HepG2 (cell line): ENCODE measurements around the gene L3MBTL1. TPM values are rescaled to one million over a fixed set of nuclear protein-coding genes. Genes with fewer than 3 reads are reported as not detected.

ENCODE experiments used
- ARID3A ChIP-seq: IDR thresholded peaks from 2 replicates; pipeline ENCODE4 v1.6.1; 2012; ENCODE audit warnings: low read depth, low read length, improper control_type of control experiment
- ARNT2 ChIP-seq: sonication (generic); formaldehyde crosslinking; IDR thresholded peaks from 2 replicates; pipeline ENCODE4 v1.8.0; 2022; ENCODE audit warnings: mild to moderate bottlenecking, low read depth, missing genetic modification reagents, moderate library complexity
- CREB1 ChIP-seq, 2 experiments: fragments of 450-650 bp in 1 of 2; IDR thresholded peaks; 2 replicates each; pipeline ENCODE4 v1.6.1; 2016 to 2017; ENCODE audit warnings: control low read depth in 1 of 2, mild to moderate bottlenecking in 1 of 2, missing compliant biosample characterization in 1 of 2, missing genetic modification characterization in 1 of 2
- FLYWCH1 ChIP-seq: sonication (generic); formaldehyde crosslinking; IDR thresholded peaks from 2 replicates; pipeline ENCODE4 v1.8.1; 2023; ENCODE audit warnings: mild to moderate bottlenecking, missing genetic modification reagents
- HDAC6 ChIP-seq: fragments of 200-600 bp; sonication (generic); IDR thresholded peaks from 2 replicates; pipeline ENCODE4 v1.7.0; 2017; ENCODE audit warnings: mild to moderate bottlenecking, antibody characterized with exemption, low read length, low read depth
- KAT7 ChIP-seq: IDR thresholded peaks from 2 replicates; pipeline ENCODE4 v1.6.1; 2018; ENCODE audit warnings: borderline replicate concordance, missing compliant biosample characterization
- KMT2A ChIP-seq: sonication (generic); formaldehyde crosslinking; IDR thresholded peaks from 2 replicates; pipeline ENCODE4 v1.4.0; 2020; ENCODE audit warnings: missing genetic modification reagents
- MNT ChIP-seq: fragments of 450-650 bp; IDR thresholded peaks from 2 replicates; pipeline ENCODE4 v1.6.1; 2016
- NBN ChIP-seq: fragments of 450-650 bp; conservative IDR thresholded peaks from 2 replicates; pipeline ENCODE4 v1.6.1; 2017
- RBFOX2 ChIP-seq: fragments of 200-400 bp; formaldehyde crosslinking; IDR thresholded peaks from 2 replicates; pipeline ENCODE4 v1.6.1; 2017; ENCODE audit warnings: low read depth, mild to moderate bottlenecking, low read length
- RORA ChIP-seq: sonication (generic); formaldehyde crosslinking; IDR thresholded peaks from 2 replicates; pipeline ENCODE4 v1.5.0; 2020; ENCODE audit warnings: mild to moderate bottlenecking, missing genetic modification reagents, moderate library complexity
- TOPORS ChIP-seq: sonication (generic); formaldehyde crosslinking; IDR thresholded peaks from 2 replicates; pipeline ENCODE4 v1.8.0; 2023; ENCODE audit warnings: mild to moderate bottlenecking, missing genetic modification reagents
- ZBTB43 ChIP-seq: sonication (generic); formaldehyde crosslinking; conservative IDR thresholded peaks from 2 replicates; pipeline ENCODE4 v1.4.0; 2020; ENCODE audit warnings: missing genetic modification reagents
- ZNF281 ChIP-seq: sonication (generic); formaldehyde crosslinking; IDR thresholded peaks from 2 replicates; pipeline ENCODE4 v1.4.0; 2020; ENCODE audit warnings: missing genetic modification reagents, borderline replicate concordance
- ZNF296 ChIP-seq: sonication (generic); formaldehyde crosslinking; conservative IDR thresholded peaks from 2 replicates; pipeline ENCODE4 v1.5.0; 2020; ENCODE audit warnings: mild to moderate bottlenecking, missing genetic modification reagents
- ZNF326 ChIP-seq: sonication (generic); formaldehyde crosslinking; IDR thresholded peaks from 2 replicates; pipeline ENCODE4 v1.4.0; 2020; ENCODE audit warnings: missing genetic modification reagents, borderline replicate concordance
- ZNF432 ChIP-seq: sonication (generic); formaldehyde crosslinking; IDR thresholded peaks from 2 replicates; pipeline ENCODE4 v1.5.0; 2020; ENCODE audit warnings: missing genetic modification reagents, mild to moderate bottlenecking, borderline replicate concordance
- ZNF567 ChIP-seq: sonication (generic); formaldehyde crosslinking; IDR thresholded peaks from 2 replicates; pipeline ENCODE4 v1.8.1; 2023; ENCODE audit warnings: mild to moderate bottlenecking, missing genetic modification reagents, borderline replicate concordance
- ZNF615 ChIP-seq: sonication (generic); formaldehyde crosslinking; IDR thresholded peaks from 2 replicates; pipeline ENCODE4 v1.5.0; 2020; ENCODE audit warnings: mild to moderate bottlenecking, missing genetic modification reagents, borderline replicate concordance
- ZNF724P ChIP-seq: sonication (generic); formaldehyde crosslinking; IDR thresholded peaks from 2 replicates; pipeline ENCODE4 v1.8.0; 2022; ENCODE audit warnings: missing genetic modification reagents, borderline replicate concordance
- ZNF850 ChIP-seq: sonication (generic); formaldehyde crosslinking; conservative IDR thresholded peaks from 2 replicates; pipeline ENCODE4 v1.9.0; 2021; ENCODE audit warnings: mild to moderate bottlenecking, missing genetic modification reagents
- ZSCAN20 ChIP-seq: sonication (generic); formaldehyde crosslinking; IDR thresholded peaks from 2 replicates; pipeline ENCODE4 v1.4.0; 2020; ENCODE audit warnings: missing genetic modification reagents, mild to moderate bottlenecking, borderline replicate concordance
- ZSCAN31 ChIP-seq: sonication (generic); formaldehyde crosslinking; IDR thresholded peaks from 2 replicates; pipeline ENCODE4 v1.5.0; 2020; ENCODE audit warnings: low read depth, mild to moderate bottlenecking, missing genetic modification reagents
- polyA plus RNA-seq, 8 experiments: library from polyadenylated mRNA; depleted of rRNA in 3 of 8; stranded (reverse) in 7 of 8; unstranded in 1 of 8; fragments of >200 nt; fragmentation: Illumina TruSeq in 4 of 8; extraction: Trizol in 4 of 8; gene quantifications; 2 replicates each; pipeline versions ENCODE4 v1.2.1 to v1.2.3, GENCODE V29; 2011 to 2016; ENCODE audit warnings: low read depth in 4 of 8, missing spikeins in 1 of 8, mixed read lengths in 1 of 8; ENCODE audit not compliant: insufficient read depth in 1 of 8
- total RNA-seq, 5 experiments: library from RNA; depleted of rRNA; stranded (reverse); fragments of >200 nt; fragmentation: Illumina TruSeq; extraction: Trizol; gene quantifications; 2 replicates each; pipeline ENCODE4 v1.2.3, GENCODE V29; 2016; ENCODE audit warnings: low read depth in 1 of 5

The L3MBTL1 gene
- total and polyA plus RNA-seq, 2 of the 13 experiments (the other 11 are each of a cell fraction or from before 2014, with no cell fraction given), result 9.0 to 17.8 TPM

GRCh38 chr20:43584448-43585136 lies 77.1 kb downstream of the L3MBTL1 start (continued):
- TF ChIP-seq KMT2A, result no peak
- TF ChIP-seq ZNF615 (CRISPR knock-in tag), result no peak
- no peak for TF ChIP-seq ZNF567 (CRISPR knock-in tag)
- TF ChIP-seq FLYWCH1 (CRISPR knock-in tag), result no peak
- no peak for TF ChIP-seq ZNF281 (CRISPR knock-in tag)
- TF ChIP-seq ZNF326, result 0 out of 2 replicates have a peak, but pooled peaks have one; percentile 57
- TF ChIP-seq HDAC6, result no peak
- no peak for TF ChIP-seq KAT7 (CRISPR knock-in tag)
- TF ChIP-seq TOPORS (CRISPR knock-in tag), result no peak
- no peak for TF ChIP-seq ZNF432
- TF ChIP-seq MNT, result no peak
- no peak for TF ChIP-seq ZNF296 (CRISPR knock-in tag)
- TF ChIP-seq ZBTB43 (CRISPR knock-in tag), result no peak
- TF ChIP-seq RBFOX2, result no peak
- no peak for TF ChIP-seq ARID3A
- no peak for TF ChIP-seq RORA (CRISPR knock-in tag)
- TF ChIP-seq ZSCAN20, result no peak
- peak; percentile 53; the same call in 1 of the 2 replicates for TF ChIP-seq ZSCAN31 (CRISPR knock-in tag)
- no peak for TF ChIP-seq ZNF850
- no peak for TF ChIP-seq ZNF724P (CRISPR knock-in tag)
- no peak for TF ChIP-seq NBN
- TF ChIP-seq CREB1 (IDR thresholded peaks at IDR 0.05), result no peak
- TF ChIP-seq CREB1 (CRISPR knock-in tag; IDR thresholded peaks at IDR 0.05), result no peak
- no peak for TF ChIP-seq ARNT2
